ENCODE results near the gene PCDHGB2.
"Not testable (repeated sequence)": the region's sequence is repeated elsewhere in the genome, so short reads cannot be mapped to it uniquely, and the experiment has no call there.

Gene PCDHGB2

DNA sequence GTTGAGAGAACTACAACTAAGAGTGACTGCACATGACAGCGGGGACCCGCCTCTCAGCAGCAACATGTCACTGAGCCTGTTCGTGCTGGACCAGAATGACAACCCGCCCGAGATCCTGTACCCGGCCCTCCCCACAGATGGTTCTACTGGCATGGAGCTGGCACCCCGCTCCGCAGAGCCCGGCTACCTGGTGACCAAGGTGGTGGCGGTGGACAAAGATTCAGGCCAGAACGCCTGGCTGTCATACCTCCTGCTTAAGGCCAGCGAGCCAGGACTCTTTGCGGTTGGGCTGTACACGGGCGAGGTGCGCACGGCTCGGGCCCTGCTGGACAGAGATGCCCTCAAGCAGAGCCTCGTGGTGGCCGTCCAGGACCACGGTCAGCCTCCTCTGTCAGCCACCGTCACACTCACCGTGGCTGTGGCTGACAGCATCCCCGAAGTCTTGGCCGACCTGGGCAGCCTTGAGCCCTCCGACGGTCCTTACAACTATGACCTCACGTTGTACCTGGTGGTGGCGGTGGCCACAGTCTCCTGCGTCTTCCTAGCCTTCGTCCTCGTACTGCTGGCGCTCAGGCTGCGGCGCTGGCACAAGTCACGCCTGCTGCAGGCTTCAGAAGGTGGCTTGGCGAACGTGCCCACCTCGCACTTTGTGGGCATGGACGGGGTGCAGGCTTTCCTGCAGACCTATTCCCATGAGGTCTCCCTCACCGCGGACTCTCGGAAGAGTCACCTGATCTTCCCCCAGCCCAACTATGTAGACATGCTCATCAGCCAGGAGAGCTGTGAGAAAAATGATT is 24.9 kb downstream of the PCDHGB2 start:
- no peak for DNase-seq (ENCODE audit: low read depth)

DNA sequence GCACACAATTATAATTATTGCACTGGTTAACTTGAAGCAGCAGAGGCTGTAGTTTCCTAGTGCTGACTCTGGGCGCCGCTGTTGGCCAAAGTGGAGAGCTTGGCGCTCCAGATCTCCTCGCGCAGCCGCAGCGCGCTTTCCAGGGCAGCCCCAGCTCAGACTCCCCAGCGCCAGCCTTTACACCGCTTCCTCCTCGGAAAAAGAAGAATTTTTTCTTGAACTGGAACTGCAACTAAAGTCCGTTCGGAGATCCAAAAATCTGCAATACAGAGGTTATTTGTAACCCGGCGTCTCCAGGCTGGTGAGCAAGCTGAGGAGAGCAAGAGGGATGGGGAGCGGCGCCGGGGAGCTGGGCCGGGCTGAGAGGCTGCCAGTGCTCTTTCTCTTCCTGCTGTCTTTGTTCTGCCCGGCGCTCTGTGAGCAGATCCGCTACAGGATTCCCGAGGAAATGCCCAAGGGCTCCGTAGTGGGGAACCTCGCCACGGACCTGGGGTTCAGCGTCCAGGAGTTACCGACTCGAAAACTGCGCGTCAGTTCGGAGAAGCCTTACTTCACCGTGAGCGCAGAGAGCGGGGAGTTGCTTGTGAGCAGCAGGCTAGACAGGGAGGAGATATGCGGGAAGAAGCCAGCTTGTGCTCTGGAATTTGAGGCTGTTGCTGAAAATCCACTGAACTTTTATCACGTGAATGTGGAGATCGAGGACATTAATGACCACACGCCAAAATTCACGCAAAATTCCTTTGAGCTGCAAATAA is 27.9 kb downstream of the PCDHGB2 start, which contains the start of gene PCDHGB4:
TSS of gene PCDHGB4 (plus strand) at position 142 of the 755 bp plus-strand sequence. CDS start at position 329, 187 bp downstream.
- DNase-seq (ENCODE audit: low read depth) = not testable (repeated sequence)

DNA sequence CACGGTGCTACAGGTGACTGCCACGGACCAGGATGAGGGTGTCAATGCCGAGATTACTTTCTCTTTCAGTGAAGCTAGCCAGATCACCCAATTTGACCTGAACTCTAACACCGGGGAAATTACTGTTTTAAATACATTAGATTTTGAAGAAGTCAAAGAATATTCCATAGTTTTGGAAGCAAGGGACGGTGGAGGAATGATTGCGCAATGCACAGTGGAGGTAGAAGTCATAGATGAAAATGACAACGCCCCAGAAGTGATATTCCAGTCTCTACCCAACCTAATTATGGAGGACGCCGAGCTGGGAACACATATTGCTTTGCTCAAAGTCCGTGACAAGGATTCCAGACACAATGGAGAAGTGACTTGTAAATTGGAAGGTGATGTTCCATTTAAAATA is 28.9 kb downstream of the PCDHGB2 start:
- DNase-seq (ENCODE audit: low read depth) = no peak

DNA sequence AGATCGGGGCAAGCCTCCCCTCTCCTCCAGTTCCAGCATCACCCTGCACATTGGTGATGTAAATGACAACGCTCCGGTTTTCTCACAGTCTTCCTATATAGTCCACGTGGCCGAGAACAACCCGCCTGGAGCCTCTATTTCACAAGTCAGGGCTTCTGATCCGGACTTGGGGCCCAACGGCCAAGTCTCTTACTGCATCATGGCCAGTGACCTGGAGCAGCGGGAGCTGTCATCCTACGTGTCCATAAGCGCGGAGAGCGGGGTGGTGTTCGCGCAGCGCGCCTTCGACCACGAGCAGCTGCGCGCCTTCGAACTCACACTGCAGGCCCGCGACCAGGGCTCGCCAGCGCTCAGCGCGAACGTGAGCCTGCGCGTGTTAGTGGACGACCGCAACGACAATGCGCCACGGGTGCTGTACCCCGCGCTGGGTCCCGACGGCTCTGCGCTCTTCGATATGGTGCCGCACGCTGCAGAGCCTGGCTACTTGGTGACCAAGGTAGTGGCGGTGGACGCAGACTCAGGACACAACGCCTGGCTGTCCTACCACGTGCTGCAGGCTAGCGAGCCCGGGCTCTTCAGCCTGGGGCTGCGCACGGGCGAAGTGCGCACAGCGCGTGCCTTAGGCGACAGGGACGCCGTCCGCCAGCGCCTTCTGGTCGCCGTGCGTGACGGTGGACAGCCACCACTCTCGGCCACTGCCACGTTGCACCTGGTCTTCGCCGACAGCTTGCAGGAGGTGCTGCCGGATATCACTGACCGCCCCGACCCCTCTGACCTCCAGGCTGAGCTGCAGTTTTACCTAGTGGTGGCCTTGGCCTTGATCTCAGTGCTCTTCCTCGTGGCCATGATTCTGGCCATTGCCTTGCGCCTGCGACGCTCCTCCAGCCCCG is 29.6 kb downstream of the PCDHGB2 start:
- DNase-seq (ENCODE audit: low read depth) = no peak

DNA sequence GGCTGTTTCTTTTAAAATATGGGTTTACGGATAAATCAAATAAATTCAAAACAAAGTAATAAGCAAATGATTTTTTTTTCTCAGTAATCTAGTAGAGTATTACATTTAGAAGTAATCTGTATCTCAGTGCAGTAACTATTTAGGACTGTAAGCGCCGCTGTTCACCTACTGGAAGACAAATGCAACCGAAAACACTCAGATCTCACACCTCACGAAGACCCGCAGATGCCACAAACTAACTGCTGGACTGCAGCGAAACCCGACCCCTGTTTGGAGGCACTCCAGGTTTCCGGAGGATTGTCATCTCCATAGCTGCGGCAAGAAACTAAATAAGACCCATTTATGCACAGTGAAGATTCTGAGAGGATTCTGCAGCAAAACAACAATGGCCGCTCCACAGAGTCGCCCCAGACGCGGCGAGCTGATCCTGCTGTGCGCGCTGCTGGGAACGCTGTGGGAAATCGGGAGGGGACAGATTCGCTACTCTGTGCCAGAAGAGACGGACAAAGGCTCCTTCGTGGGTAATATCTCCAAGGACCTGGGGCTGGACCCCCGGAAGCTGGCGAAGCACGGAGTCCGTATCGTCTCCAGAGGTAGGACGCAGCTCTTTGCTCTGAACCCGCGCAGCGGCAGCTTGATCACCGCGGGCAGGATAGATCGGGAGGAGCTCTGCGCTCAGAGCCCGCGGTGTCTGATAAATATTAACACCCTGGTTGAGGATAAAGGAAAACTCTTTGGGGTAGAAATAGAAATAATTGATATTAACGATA is 32.8 kb downstream of the PCDHGB2 start, which contains the start of gene PCDHGA8:
TSS of gene PCDHGA8 (plus strand) at position 205 of the 770 bp plus-strand sequence. CDS start at position 386, 181 bp downstream.
- no peak for DNase-seq (ENCODE audit: low read depth)

DNA sequence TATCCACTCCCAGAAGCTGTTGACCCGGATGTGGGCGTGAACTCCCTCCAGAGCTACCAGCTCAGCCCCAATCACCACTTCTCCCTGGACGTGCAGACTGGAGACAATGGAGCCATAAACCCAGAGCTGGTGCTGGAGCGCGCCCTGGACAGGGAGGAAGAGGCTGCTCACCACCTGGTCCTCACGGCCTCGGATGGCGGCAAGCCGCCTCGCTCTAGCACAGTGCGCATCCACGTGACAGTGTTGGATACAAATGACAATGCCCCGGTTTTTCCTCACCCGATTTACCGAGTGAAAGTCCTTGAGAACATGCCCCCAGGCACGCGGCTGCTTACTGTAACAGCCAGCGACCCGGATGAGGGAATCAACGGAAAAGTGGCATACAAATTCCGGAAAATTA is 33.5 kb downstream of the PCDHGB2 start:
- no peak for DNase-seq (ENCODE audit: low read depth)

DNA sequence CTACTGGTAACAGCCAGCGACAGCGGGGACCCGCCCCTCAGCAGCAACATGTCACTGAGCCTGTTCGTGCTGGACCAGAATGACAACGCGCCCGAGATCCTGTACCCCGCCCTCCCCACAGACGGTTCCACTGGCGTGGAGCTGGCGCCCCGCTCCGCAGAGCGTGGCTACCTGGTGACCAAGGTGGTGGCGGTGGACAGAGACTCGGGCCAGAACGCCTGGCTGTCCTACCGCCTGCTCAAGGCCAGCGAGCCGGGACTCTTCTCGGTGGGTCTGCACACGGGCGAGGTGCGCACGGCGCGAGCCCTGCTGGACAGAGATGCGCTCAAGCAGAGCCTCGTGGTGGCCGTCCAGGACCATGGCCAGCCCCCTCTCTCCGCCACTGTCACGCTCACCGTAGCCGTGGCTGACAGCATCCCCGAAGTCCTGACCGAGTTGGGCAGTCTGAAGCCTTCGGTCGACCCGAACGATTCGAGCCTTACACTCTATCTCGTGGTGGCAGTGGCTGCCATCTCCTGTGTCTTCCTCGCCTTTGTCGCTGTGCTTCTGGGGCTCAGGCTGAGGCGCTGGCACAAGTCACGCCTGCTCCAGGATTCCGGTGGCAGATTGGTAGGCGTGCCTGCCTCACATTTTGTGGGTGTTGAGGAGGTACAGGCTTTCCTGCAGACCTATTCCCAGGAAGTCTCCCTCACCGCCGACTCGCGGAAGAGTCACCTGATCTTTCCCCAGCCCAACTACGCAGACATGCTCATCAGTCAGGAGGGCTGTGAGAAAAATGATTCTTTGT is 34.8 kb downstream of the PCDHGB2 start:
- DNase-seq (ENCODE audit: low read depth) = not testable (repeated sequence)

DNA sequence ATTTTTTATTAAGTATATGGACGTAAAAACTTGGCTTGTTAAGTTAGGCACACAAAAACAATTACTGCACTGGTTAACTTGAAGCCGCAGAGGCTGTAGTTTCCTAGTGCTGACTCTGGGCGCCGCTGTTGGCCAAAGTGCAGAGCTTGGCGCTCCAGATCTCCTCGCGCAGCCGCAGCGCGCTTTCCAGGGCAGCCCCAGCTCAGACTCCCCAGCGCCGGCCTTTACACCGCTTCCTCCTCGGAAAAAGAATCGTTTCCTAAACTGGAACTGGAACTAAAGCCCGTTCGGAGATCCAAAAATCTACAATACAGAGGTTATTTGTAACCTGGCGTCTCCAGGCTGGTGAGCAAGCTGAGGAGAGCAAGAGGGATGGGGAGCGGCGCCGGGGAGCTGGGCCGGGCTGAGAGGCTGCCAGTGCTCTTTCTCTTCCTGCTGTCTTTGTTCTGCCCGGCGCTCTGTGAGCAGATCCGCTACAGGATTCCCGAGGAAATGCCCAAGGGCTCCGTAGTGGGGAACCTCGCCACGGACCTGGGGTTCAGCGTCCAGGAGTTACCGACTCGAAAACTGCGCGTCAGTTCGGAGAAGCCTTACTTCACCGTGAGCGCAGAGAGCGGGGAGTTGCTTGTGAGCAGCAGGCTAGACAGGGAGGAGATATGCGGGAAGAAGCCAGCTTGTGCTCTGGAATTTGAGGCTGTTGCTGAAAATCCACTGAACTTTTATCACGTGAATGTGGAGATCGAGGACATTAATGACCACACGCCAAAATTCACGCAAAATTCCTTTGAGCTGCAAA is 38.2 kb downstream of the PCDHGB2 start, which contains the start of gene PCDHGB5:
TSS of gene PCDHGB5 (plus strand) at position 192 of the 796 bp plus-strand sequence. CDS start at position 373, 181 bp downstream.
- DNase-seq (ENCODE audit: low read depth) = not testable (repeated sequence)

DNA sequence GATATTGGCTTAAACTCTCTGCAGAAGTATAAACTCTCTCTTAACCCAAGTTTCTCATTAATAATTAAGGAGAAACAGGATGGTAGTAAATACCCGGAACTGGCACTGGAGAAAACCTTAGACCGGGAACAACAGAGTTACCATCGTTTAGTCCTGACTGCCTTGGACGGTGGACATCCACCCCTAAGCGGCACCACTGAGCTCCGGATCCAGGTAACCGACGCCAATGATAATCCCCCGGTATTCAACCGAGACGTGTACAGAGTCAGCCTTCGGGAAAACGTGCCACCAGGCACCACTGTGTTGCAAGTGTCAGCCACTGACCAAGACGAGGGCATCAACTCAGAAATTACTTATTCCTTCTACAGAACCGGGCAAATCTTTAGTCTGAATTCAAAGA is 38.8 kb downstream of the PCDHGB2 start:
- DNase-seq (ENCODE audit: low read depth) = no peak

DNA sequence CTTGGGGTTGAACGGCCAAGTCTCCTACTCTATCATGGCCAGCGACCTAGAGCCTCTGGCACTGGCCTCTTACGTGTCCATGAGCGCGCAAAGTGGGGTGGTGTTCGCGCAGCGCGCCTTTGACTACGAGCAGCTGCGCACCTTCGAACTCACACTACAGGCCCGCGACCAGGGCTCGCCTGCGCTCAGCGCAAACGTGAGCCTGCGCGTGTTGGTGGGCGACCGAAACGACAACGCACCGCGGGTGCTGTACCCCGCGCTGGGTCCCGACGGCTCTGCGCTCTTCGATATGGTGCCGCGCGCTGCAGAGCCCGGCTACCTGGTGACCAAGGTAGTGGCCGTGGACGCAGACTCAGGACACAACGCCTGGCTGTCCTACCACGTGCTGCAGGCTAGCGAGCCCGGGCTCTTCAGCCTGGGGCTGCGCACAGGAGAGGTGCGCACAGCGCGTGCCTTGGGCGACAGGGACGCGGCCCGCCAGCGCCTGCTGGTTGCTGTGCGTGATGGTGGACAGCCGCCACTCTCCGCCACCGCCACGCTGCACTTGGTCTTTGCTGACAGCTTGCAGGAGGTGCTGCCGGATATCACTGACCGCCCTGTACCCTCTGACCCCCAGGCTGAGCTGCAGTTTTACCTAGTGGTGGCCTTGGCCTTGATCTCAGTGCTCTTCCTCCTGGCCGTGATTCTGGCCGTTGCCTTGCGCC is 39.9 kb downstream of the PCDHGB2 start:
- no peak for DNase-seq (ENCODE audit: low read depth)

DNA sequence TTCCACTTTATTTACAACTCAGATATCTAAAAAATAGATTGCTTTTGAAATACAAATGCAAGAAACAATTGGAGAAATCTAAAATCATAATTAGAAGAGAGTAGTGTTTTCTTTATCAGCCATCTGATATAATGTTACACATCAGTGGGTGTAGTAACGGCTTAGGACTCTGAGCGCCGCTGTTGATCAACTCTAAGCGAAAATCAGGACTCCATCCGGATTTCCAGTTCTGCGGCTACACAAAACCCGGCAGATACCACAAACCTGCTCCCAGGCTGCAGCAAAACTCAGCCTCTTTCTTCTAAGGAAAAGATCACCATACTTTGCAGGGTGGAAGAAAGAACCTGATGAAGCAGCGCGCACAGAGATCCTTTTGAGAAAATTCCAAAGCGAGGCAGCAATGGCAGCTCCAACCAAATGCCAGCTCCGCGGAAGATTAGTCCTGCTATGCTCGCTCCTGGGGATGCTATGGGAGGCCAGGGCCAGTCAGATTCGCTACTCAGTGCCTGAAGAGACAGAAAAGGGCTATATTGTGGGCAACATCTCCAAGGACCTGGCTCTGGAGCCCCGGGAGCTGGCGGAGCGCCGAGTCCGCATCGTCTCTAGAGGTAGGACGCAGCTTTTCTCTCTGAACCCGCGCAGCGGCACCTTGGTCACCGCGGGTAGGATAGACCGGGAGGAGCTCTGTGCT is 42.9 kb downstream of the PCDHGB2 start, which contains the start of gene PCDHGA9:
TSS of gene PCDHGA9 (plus strand) at position 226 of the 691 bp plus-strand sequence. CDS start at position 401, 175 bp downstream.
- DNase-seq (ENCODE audit: low read depth) = no peak

DNA sequence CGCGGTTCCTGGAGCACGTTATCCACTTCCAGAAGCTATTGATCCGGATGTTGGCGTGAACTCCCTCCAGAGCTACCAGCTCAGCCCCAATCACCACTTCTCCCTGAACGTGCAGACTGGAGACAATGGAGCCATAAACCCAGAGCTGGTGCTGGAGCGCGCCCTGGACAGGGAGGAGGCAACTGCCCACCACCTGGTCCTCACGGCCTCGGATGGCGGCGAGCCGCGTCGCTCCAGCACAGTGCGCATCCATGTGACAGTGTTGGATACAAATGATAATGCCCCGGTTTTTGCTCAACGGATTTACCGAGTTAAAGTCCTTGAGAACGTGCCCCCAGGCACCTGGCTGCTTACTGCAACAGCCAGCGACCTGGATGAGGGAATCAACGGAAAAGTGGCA is 43.6 kb downstream of the PCDHGB2 start:
- DNase-seq (ENCODE audit: low read depth) = no peak

DNA sequence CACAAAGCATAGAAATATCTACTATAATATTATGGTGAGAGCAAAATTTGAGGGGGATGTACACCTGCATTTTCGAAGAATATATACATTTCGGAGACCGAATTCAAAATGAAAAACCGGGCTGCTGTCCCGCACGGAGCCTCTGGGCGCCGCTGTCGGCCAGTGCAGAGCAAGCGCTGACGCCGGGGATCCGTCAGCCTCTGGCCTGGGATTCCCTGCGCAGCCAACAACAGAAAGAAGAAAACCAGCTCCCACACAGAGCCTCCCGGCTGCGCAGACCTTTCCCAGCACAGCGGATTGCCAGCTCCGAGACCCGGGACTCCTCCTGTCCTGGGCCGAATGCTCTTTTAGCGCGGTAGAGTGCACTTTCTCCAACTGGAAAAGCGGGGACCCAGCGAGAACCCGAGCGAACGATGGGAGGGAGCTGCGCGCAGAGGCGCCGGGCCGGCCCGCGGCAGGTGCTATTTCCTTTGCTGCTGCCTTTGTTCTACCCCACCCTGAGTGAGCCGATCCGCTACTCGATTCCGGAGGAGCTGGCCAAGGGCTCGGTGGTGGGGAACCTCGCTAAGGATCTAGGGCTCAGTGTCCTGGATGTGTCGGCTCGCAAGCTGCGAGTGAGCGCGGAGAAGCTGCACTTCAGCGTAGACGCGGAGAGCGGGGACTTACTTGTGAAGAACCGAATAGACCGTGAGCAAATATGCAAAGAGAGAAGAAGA is 48.2 kb downstream of the PCDHGB2 start, which contains the start of gene PCDHGB6:
TSS of gene PCDHGB6 (plus strand) at position 232 of the 716 bp plus-strand sequence. CDS start at position 414, 182 bp downstream.
- DNase-seq (ENCODE audit: low read depth) = not testable (repeated sequence)

DNA sequence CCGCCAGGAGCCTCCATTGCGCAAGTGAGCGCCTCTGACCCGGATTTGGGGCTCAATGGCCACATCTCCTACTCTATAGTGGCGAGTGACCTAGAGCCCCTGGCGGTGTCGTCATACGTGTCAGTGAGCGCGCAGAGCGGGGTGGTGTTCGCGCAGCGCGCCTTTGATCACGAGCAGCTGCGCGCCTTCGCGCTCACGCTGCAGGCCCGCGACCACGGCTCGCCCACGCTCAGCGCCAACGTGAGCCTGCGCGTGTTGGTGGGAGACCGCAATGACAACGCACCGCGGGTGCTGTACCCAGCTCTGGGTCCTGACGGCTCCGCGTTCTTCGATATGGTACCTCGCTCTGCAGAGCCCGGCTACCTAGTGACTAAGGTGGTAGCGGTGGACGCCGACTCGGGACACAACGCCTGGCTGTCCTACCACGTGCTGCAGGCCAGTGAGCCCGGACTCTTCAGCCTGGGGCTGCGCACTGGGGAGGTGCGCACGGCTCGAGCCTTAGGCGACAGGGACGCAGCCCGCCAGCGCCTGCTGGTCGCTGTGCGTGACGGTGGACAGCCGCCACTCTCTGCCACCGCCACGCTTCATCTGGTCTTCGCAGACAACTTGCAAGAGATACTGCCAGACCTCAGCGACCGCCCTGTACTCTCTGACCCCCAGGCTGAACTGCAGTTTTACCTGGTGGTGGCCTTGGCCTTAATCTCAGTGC is 50.0 kb downstream of the PCDHGB2 start:
- DNase-seq (ENCODE audit: low read depth) = no peak

DNA sequence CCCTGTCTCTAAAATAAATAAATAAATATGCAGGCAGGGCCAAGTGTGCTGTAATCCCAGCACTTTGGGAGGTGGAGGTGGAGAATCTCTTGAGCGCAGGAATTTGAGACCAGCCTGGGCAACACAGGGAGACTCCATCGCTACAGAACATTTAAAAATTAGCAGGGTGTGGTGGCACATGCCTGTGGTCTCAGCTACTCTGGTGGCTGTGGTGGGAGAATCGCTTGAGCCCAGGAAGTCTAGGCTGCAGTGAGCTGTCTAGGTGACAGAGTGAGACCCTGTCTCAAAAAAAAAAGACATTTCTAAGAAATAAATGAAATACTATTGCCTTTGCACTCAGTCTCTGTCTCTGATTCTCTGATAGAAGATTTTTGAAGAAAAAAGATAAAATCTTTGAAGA is 51.8 kb downstream of the PCDHGB2 start:
- DNase-seq (ENCODE audit: low read depth) = no peak
